K562 (cell line): ENCODE results near the gene ZNF485. TPM values are rescaled to one million over a fixed set of nuclear protein-coding genes. Genes with fewer than 3 reads are reported as not detected.

ENCODE experiments used
- ARID1B ChIP-seq: fragments of 450-650 bp; IDR thresholded peaks from 2 replicates; pipeline ENCODE4 v1.6.1; 2016; ENCODE audit warnings: antibody characterized with exemption, mild to moderate bottlenecking, inconsistent platforms
- CREBBP ChIP-seq: IDR thresholded peaks from one replicate; pipeline ENCODE4 v1.6.1; 2012; ENCODE audit warnings: low read depth, mild to moderate bottlenecking, control low read depth, inconsistent platforms, low read length
- CTBP1 ChIP-seq: fragments of 450-650 bp; IDR thresholded peaks from 2 replicates; pipeline ENCODE4 v1.6.1; 2016; ENCODE audit warnings: borderline replicate concordance
- DDX20 ChIP-seq: fragments of 450-650 bp; IDR thresholded peaks from 2 replicates; pipeline ENCODE4 v1.6.1; 2016; ENCODE audit warnings: missing genetic modification characterization, low read depth, mild to moderate bottlenecking, missing compliant biosample characterization, moderate library complexity
- EZH2 ChIP-seq: IDR thresholded peaks from 2 replicates; pipeline ENCODE4 v1.6.1; 2012; ENCODE audit warnings: low read depth, mild to moderate bottlenecking, inconsistent platforms, low read length, borderline replicate concordance
- GATA2 ChIP-seq: sonication (generic); formaldehyde crosslinking; IDR thresholded peaks from 2 replicates; pipeline ENCODE4 v1.4.0; 2020; ENCODE audit warnings: mild to moderate bottlenecking, missing genetic modification reagents
- JUND ChIP-seq, 2 experiments: IDR thresholded peaks; 2 replicates in 1 of 2; 3 replicates in 1 of 2; pipeline ENCODE4 v1.6.1; 2011; ENCODE audit warnings: borderline replicate concordance in 2 of 2, low read depth in 2 of 2, low read length in 2 of 2, improper control_type of control experiment in 1 of 2, missing biosample characterization in 1 of 2, missing genetic modification characterization in 1 of 2, missing genetic modification reagents in 1 of 2
- KLF16 ChIP-seq: IDR thresholded peaks from 2 replicates; pipeline ENCODE4 v1.6.1; 2016; ENCODE audit warnings: antibody characterized with exemption
- KLF6 ChIP-seq: fragments of 250-450 bp; sonication (Bioruptor Pico); IDR thresholded peaks from 2 replicates; pipeline ENCODE4 v1.4.0; 2020; ENCODE audit warnings: mild to moderate bottlenecking, moderate library complexity, borderline replicate concordance
- PCBP1 ChIP-seq: fragments of 200-400 bp; formaldehyde crosslinking; IDR thresholded peaks from 2 replicates; pipeline ENCODE4 v1.6.1; 2018; ENCODE audit warnings: mild to moderate bottlenecking, low read depth, low read length; ENCODE audit not compliant: poor library complexity, severe bottlenecking
- POLR2B ChIP-seq: fragments of 450-650 bp; IDR thresholded peaks from 2 replicates; pipeline ENCODE4 v1.6.1; 2018; ENCODE audit warnings: low read depth; ENCODE audit not compliant: partially characterized antibody
- TEAD4 ChIP-seq, 2 experiments: sonication (generic) in 1 of 2; formaldehyde crosslinking in 1 of 2; IDR thresholded peaks; 2 replicates each; pipeline versions ENCODE4 v1.6.1 to v1.8.0; 2012 to 2022; ENCODE audit warnings: borderline replicate concordance in 1 of 2, inconsistent platforms in 1 of 2, low read length in 1 of 2, mild to moderate bottlenecking in 1 of 2, missing genetic modification reagents in 1 of 2
- ZKSCAN1 ChIP-seq: fragments of 150-350 bp; IDR thresholded peaks from 2 replicates; pipeline ENCODE4 v1.6.1; 2016; ENCODE audit warnings: low read depth, low read length
- ZNF384 ChIP-seq: IDR thresholded peaks from 2 replicates; pipeline ENCODE4 v1.6.1; 2012; ENCODE audit warnings: low read depth, low read length, improper control_type of control experiment
- ZNF445 ChIP-seq: fragments of 250-450 bp; sonication (Bioruptor Pico); IDR thresholded peaks from 2 replicates; pipeline ENCODE4 v1.4.0; 2020; ENCODE audit warnings: low read depth, mild to moderate bottlenecking, moderate library complexity
- ZNF586 ChIP-seq: fragments of 450-650 bp; formaldehyde crosslinking; conservative IDR thresholded peaks from 2 replicates; pipeline ENCODE4 v1.4.0; 2020; ENCODE audit warnings: mild to moderate bottlenecking, moderate library complexity
- ZNF766 ChIP-seq: fragments of 200-800 bp; sonication (Bioruptor generic); conservative IDR thresholded peaks from 2 replicates; pipeline ENCODE4 v1.6.1; 2016; ENCODE audit warnings: missing genetic modification characterization, missing compliant biosample characterization
- polyA plus RNA-seq, 8 experiments: library from polyadenylated mRNA; depleted of rRNA in 4 of 8; stranded (reverse) in 5 of 8; unstranded in 3 of 8; fragments of >200 nt; fragmentation: Nextera tagmentation in 2 of 8; fragmentation: Illumina TruSeq in 1 of 8; extraction: Ambion mirVana in 2 of 8; extraction: Trizol in 1 of 8; gene quantifications; 2 replicates each; pipeline versions ENCODE4 v1.2.1 to v1.2.3, GENCODE V29; 2011 to 2014; ENCODE audit warnings: inconsistent platforms in 1 of 8, missing spikeins in 1 of 8
- total RNA-seq, 7 experiments: library from RNA; depleted of rRNA in 6 of 7; stranded (reverse); fragments of >200 nt in 6 of 7; fragmentation: Illumina TruSeq in 2 of 7; extraction: Trizol in 2 of 7; gene quantifications; 2 replicates each; pipeline versions ENCODE4 v1.2.1 to v1.2.3, GENCODE V29; 2011 to 2021; ENCODE audit warnings: low replicate concordance in 1 of 7
- TF ChIP-seq, protein P1 (sequence below): fragments of 250-450 bp; sonication (Bioruptor Pico); IDR thresholded peaks from 2 replicates; pipeline ENCODE4 v1.5.0; 2022; ENCODE audit warnings: mild to moderate bottlenecking
- TF ChIP-seq, protein P2 (sequence below): fragments of 450-650 bp; IDR thresholded peaks from 2 replicates; pipeline ENCODE4 v1.6.1; 2016; ENCODE audit warnings: low read depth, mild to moderate bottlenecking, moderate library complexity
- TF ChIP-seq, protein P3 (sequence below): sonication (generic); formaldehyde crosslinking; IDR thresholded peaks from 2 replicates; pipeline ENCODE4 v1.8.0; 2022; ENCODE audit warnings: mild to moderate bottlenecking, missing genetic modification reagents
- TF ChIP-seq, protein P4 (sequence below): fragments of 450-650 bp; formaldehyde crosslinking; IDR thresholded peaks from 2 replicates; pipeline ENCODE4 v1.4.0; 2020; ENCODE audit warnings: mild to moderate bottlenecking, moderate library complexity

The ZNF485 gene
- total and polyA plus RNA-seq, 9 of the 15 experiments (the other 6 are each of a cell fraction or from before 2014, with no cell fraction given): 8.0 to 18.7 (median 11.9) TPM

DNA sequence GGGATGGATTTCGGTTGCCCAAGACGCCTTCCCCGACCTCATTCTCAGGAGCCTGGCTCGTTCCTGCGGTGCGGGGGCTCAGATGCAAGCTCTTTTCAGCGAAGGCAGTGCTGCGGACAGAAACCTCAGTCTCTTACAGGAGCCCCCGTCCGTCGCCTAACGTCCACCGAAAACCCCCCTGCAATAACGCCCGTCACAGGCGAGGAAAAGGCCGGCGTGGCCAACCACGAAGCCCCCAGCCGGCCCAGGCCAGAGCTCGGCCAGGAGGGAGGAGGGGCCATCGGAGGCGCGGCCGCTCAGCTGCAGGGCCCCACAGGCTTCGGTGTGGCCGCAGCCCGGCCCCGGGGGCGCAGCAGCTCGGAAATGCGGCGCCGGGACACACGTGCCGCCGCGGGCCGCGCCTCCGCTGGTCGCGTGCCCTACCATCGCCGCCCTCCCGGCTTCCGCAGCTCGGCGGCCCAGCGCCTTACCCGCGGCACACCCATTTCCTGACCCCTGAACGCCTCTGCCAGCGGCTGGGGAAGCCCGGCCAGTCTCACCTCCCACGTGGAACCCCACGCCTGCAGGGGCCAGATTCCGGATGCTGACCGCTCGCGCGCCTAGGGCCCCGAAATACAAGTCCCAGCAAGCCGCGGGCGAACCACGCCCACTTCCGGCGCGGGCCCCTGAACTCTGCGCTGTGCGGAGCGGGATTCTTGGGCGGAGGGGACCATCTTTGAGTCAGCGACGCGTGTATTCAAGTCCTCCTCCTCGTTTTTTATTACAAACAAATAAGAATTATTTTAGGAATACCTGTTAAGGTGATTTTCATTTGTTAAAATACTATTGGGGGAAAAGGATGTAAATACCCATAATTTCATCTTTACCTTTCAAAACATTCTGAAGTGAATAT lies 32.0 kb upstream of the ZNF485 start, which contains the start of gene ZNF239 (continued):
- TF ChIP-seq JUND (IDR thresholded peaks at IDR 0.05; ENCODE audit: borderline replicate concordance, low read depth, low read length) (peak; percentile 6; the same call in 1 of the 2 replicates), JUND (tag; IDR thresholded peaks at IDR 0.05; ENCODE audit: borderline replicate concordance, low read depth, low read length) (peak; percentile 30; the same call in 1 of the 3 replicates), ZNF445 (CRISPR knock-in tag) (0 out of 2 replicates have a peak, but pooled peaks have one; percentile 27), ZKSCAN1 (no peak), ARID1B (no peak), TEAD4 (IDR thresholded peaks at IDR 0.05; ENCODE audit: low read length) (no peak; the same call in 1 of the 2 replicates), TEAD4 (CRISPR knock-in tag; IDR thresholded peaks at IDR 0.05; ENCODE audit: borderline replicate concordance) (peak; percentile 97), ZNF766 (CRISPR knock-in tag) (peak; percentile 81; the same call in 1 of the 2 replicates), POLR2B (no peak), KLF6 (CRISPR knock-in tag) (0 out of 2 replicates have a peak, but pooled peaks have one; percentile 58), GATA2 (no peak), CTBP1 (peak; percentile 92), CREBBP (no peak), EZH2 (no peak), PCBP1 (peak; percentile 88), KLF16 (no peak), ZNF586 (CRISPR knock-in tag) (0 out of 2 replicates have a peak, but pooled peaks have one; percentile 39), DDX20 (tag) (no peak), ZNF384 (no peak)
- TF ChIP-seq, protein P1, sequence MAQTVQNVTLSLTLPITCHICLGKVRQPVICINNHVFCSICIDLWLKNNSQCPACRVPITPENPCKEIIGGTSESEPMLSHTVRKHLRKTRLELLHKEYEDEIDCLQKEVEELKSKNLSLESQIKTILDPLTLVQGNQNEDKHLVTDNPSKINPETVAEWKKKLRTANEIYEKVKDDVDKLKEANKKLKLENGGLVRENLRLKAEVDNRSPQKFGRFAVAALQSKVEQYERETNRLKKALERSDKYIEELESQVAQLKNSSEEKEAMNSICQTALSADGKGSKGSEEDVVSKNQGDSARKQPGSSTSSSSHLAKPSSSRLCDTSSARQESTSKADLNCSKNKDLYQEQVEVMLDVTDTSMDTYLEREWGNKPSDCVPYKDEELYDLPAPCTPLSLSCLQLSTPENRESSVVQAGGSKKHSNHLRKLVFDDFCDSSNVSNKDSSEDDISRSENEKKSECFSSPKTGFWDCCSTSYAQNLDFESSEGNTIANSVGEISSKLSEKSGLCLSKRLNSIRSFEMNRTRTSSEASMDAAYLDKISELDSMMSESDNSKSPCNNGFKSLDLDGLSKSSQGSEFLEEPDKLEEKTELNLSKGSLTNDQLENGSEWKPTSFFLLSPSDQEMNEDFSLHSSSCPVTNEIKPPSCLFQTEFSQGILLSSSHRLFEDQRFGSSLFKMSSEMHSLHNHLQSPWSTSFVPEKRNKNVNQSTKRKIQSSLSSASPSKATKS: no peak
- TF ChIP-seq, protein P2, sequence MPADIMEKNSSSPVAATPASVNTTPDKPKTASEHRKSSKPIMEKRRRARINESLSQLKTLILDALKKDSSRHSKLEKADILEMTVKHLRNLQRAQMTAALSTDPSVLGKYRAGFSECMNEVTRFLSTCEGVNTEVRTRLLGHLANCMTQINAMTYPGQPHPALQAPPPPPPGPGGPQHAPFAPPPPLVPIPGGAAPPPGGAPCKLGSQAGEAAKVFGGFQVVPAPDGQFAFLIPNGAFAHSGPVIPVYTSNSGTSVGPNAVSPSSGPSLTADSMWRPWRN: peak; percentile 66; the same call in 1 of the 2 replicates
- TF ChIP-seq, protein P3, sequence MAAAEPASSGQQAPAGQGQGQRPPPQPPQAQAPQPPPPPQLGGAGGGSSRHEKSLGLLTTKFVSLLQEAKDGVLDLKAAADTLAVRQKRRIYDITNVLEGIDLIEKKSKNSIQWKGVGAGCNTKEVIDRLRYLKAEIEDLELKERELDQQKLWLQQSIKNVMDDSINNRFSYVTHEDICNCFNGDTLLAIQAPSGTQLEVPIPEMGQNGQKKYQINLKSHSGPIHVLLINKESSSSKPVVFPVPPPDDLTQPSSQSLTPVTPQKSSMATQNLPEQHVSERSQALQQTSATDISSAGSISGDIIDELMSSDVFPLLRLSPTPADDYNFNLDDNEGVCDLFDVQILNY (CRISPR knock-in tag): peak; percentile 89
- TF ChIP-seq, protein P4, sequence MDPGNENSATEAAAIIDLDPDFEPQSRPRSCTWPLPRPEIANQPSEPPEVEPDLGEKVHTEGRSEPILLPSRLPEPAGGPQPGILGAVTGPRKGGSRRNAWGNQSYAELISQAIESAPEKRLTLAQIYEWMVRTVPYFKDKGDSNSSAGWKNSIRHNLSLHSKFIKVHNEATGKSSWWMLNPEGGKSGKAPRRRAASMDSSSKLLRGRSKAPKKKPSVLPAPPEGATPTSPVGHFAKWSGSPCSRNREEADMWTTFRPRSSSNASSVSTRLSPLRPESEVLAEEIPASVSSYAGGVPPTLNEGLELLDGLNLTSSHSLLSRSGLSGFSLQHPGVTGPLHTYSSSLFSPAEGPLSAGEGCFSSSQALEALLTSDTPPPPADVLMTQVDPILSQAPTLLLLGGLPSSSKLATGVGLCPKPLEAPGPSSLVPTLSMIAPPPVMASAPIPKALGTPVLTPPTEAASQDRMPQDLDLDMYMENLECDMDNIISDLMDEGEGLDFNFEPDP: no peak
